Vagina (tissue), 2 donors: ENCODE measurements around the gene STAP2. TPM values are rescaled to one million over a fixed set of nuclear protein-coding genes. Genes with fewer than 3 reads are reported as not detected.

Experiments
- DNase-seq, 2 donors: peaks; one replicate each; pipeline ENCODE4 v3.0.0-alpha.2; 2017; ENCODE audit errors: extremely low spot score in 2 of 2
- H3K27ac ChIP-seq: fragments of 200-600 bp; sonication (generic); one replicate; pipeline ENCODE4 v1.5.1; 2019
- H3K27me3 ChIP-seq: fragments of 200-600 bp; sonication (generic); one replicate; pipeline ENCODE4 v1.5.1; 2019
- H3K36me3 ChIP-seq, 2 donors: fragments of 200-600 bp; sonication (generic); one replicate each; pipeline ENCODE4 v1.5.1; 2017 to 2019
- H3K4me1 ChIP-seq: fragments of 200-600 bp; sonication (generic); one replicate; pipeline ENCODE4 v1.5.1; 2019
- H3K4me3 ChIP-seq, 2 donors: fragments of 200-600 bp; sonication (generic); 1 replicate in 1 of 2; 2 replicates in 1 of 2; pipeline ENCODE4 v1.5.1; 2016 to 2019
- H3K9me3 ChIP-seq: fragments of 200-600 bp; sonication (generic); one replicate; pipeline ENCODE4 v1.5.1; 2019
- POLR2A ChIP-seq, 2 donors: fragments of 450-650 bp; IDR thresholded peaks; one replicate each; pipeline ENCODE4 v1.6.1; 2017; ENCODE audit warnings: antibody characterized with exemption in 2 of 2, mild to moderate bottlenecking in 2 of 2, moderate library complexity in 2 of 2
- POLR2AphosphoS5 ChIP-seq, 2 donors: sonication (generic); formaldehyde crosslinking; IDR thresholded peaks; one replicate each; pipeline ENCODE4 v1.9.0; 2017; ENCODE audit warnings: antibody characterized with exemption in 2 of 2, mild to moderate bottlenecking in 2 of 2, low read depth in 1 of 2; ENCODE audit not compliant: insufficient read depth in 1 of 2
- intact Hi-C: fragments of 100-400 bp; cut with DNase I; formaldehyde crosslinking; loops from one replicate; pipeline ENCODE4 v1.15.1; 2023
- total RNA-seq: library from RNA; depleted of rRNA; stranded (reverse); fragments of >200 nt; gene quantifications from one replicate; pipeline ENCODE4 v1.2.3, GENCODE V29; 2016
- TF ChIP-seq, protein P1 (sequence below), 3 experiments: fragments of 450-650 bp in 2 of 3; fragments of 200-600 bp in 1 of 3; sonication (generic) in 1 of 3; IDR thresholded peaks; one replicate each; pipeline ENCODE4 v1.5.1; 2017 to 2019; ENCODE audit warnings: antibody characterized with exemption in 3 of 3, mild to moderate bottlenecking in 2 of 3, moderate library complexity in 2 of 3

STAP2 gene
- total RNA-seq, 1 donor from 2014 or later: 29.2 TPM

DNA sequence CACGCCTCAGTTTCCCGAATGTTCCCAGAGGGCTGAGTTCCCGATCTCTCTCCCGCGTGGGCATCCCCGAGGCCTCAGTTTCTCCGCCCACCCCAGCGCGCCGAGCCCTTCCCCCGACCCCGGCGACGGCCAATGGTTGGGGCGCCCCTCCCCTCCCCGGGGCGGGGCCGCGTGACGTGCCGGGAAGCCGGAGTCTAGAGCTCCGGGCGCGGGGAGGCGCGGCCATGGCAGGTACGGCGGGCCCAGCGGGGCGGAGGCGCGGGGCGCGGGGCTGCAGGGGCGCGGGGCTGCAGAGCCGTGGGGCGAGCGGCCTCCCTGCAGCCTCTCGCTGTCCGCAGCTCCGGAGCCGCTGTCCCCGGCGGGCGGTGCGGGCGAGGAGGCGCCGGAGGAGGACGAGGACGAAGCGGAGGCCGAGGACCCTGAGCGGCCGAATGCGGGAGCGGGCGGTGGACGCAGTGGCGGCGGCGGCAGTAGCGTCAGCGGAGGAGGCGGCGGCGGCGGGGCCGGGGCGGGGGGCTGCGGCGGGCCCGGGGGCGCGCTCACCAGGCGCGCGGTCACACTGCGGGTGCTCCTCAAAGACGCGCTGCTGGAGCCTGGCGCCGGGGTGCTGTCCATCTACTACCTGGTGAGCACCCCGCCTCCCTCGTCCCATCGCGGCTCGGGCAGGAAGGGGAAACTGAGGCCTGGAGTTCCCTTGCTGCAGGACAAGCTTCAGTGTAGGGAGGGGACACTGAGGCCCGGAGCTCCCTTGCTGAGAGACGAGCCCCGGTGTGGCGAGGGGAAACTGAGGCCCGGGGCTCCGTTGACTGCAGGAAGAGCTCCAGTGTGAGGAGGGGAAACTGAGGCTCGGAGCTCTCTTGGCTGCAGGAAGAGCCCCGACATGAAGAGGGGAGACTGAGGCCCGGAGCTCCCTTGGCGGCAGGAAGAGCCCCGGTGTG, 5.0 kb upstream of the STAP2 start, which contains the start of gene MPND:
TSS of gene MPND (plus strand) at position 193 of the 938 bp plus-strand sequence. CDS start at position 225, 32 bp downstream.
- no peak for DNase-seq
- TF ChIP-seq, protein P1, sequence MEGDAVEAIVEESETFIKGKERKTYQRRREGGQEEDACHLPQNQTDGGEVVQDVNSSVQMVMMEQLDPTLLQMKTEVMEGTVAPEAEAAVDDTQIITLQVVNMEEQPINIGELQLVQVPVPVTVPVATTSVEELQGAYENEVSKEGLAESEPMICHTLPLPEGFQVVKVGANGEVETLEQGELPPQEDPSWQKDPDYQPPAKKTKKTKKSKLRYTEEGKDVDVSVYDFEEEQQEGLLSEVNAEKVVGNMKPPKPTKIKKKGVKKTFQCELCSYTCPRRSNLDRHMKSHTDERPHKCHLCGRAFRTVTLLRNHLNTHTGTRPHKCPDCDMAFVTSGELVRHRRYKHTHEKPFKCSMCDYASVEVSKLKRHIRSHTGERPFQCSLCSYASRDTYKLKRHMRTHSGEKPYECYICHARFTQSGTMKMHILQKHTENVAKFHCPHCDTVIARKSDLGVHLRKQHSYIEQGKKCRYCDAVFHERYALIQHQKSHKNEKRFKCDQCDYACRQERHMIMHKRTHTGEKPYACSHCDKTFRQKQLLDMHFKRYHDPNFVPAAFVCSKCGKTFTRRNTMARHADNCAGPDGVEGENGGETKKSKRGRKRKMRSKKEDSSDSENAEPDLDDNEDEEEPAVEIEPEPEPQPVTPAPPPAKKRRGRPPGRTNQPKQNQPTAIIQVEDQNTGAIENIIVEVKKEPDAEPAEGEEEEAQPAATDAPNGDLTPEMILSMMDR (IDR thresholded peaks at IDR 0.05): no peak
- TF ChIP-seq POLR2A (IDR thresholded peaks at IDR 0.05) (peak in 1 of 2 donors; percentile 38), POLR2AphosphoS5 (IDR thresholded peaks at IDR 0.05; ENCODE audit: insufficient read depth in 1 of 2, low read depth in 1 of 2) (no peak)
- Histone ChIP-seq H3K27me3 (no peaks in the 10 kb centered on the region), H3K9me3 (no peaks in the 10 kb centered on the region), H3K4me3 (peak within 1 kb of the TSS; percentile 68 to 78), H3K27ac (peak within 1 kb of the TSS; percentile 94), H3K4me1 (peaks cover 12% of the 10 kb centered on the region), H3K36me3 (peaks cover 0 to 5% of the 10 kb centered on the region in 2 donors)
- intact Hi-C loops: no loop called here

- intact Hi-C loops: no loop called here
- H3K4me3 ChIP-seq: peak overlapping the region; percentile 68 to 78
- no peaks in the 10 kb centered on the region for H3K27me3 ChIP-seq
- H3K9me3 ChIP-seq: no peaks in the 10 kb centered on the region
- TF ChIP-seq, protein P1 (IDR thresholded peaks at IDR 0.05): peak in 1 of 3 experiments; percentile 12
- TF ChIP-seq POLR2AphosphoS5 (IDR thresholded peaks at IDR 0.05; ENCODE audit: insufficient read depth in 1 of 2, low read depth in 1 of 2) (peak; percentile 94 to 99), POLR2A (IDR thresholded peaks at IDR 0.05) (peak in 1 of 2 donors; percentile 96)
- peak in 1 of 2 donors; percentile 100 for DNase-seq
- peak overlapping the region; percentile 94 for H3K27ac ChIP-seq
- peaks cover 16% of the 10 kb centered on the region for H3K4me1 ChIP-seq
- H3K36me3 ChIP-seq: peaks cover 0 to 5% of the 10 kb centered on the region in 2 donors
Observed at GRCh38 chr19:4342615-4343369, 4.2 kb upstream of the STAP2 start.

DNA sequence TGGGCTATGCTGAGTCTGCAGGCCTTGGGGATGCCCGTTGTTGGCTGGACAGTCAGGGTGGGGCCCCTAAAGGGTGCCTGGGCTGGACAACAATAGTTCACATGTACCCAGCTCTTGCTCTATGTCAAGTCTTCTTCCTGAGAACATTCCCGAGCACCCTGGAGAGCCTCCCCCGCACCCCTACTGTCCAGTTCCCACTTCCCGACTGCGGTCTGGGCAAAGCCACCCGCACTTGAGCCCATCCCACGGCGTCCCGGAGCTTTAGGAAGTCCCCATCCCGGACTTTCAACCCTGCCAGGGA, 3.6 kb upstream of the STAP2 start:
- Histone ChIP-seq H3K4me1 (peaks cover 18% of the 10 kb centered on the region), H3K36me3 (peaks cover 0 to 5% of the 10 kb centered on the region in 2 donors), H3K27ac (peak overlapping the region; percentile 94), H3K4me3 (peak overlapping the region; percentile 53 to 68), H3K27me3 (no peaks in the 10 kb centered on the region), H3K9me3 (no peaks in the 10 kb centered on the region)
- intact Hi-C loops: no loop called here
- DNase-seq: peak in 1 of 2 donors; percentile 96
- TF ChIP-seq POLR2A (IDR thresholded peaks at IDR 0.05) (no peak), POLR2AphosphoS5 (IDR thresholded peaks at IDR 0.05; ENCODE audit: insufficient read depth in 1 of 2, low read depth in 1 of 2) (no peak)
- TF ChIP-seq, protein P1 (IDR thresholded peaks at IDR 0.05): no peak

GRCh38 chr19:4337906-4338440, 654 bp downstream of the STAP2 start:
- intact Hi-C loops: no loop called here
- Histone ChIP-seq H3K36me3 (no peaks in the 10 kb centered on the region), H3K4me1 (peaks cover 11% of the 10 kb centered on the region), H3K4me3 (peak overlapping the region; percentile 49 to 57), H3K27ac (peak overlapping the region; percentile 78), H3K27me3 (no peaks in the 10 kb centered on the region), H3K9me3 (no peaks in the 10 kb centered on the region)
- TF ChIP-seq, protein P1 (IDR thresholded peaks at IDR 0.05): no peak
- TF ChIP-seq POLR2A (IDR thresholded peaks at IDR 0.05) (no peak), POLR2AphosphoS5 (IDR thresholded peaks at IDR 0.05; ENCODE audit: insufficient read depth in 1 of 2, low read depth in 1 of 2) (no peak)
- DNase-seq: no peak
